ENCODE results near the gene PA2G4. TPM values are rescaled to one million over a fixed set of nuclear protein-coding genes. Genes with fewer than 3 reads are reported as not detected.
"Not testable (repeated sequence)": the region's sequence is repeated elsewhere in the genome, so short reads cannot be mapped to it uniquely, and the experiment has no call there.

The PA2G4 gene
- total RNA-seq, 4 donors from 2014 or later: 90.5 to 133 (median 105) TPM

DNA sequence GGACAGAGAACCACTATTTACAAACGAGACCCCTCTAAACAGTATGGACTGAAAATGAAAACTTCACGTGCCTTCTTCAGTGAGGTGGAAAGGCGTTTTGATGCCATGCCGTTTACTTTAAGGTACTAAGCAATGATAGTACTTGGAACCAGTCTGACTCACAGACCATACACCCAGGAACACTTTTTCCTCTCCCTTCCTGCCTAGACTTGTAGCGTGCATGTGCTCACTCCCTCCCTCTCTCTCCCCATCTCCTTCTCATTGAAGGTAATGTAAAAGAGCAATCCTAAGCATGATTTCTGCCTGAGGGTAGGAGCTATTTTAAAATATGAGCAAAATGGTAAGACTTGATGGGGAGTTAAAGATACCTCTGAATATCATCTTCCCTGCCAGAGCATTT is 6.2 kb downstream of the PA2G4 start:
- DNase-seq (ENCODE audit: extremely low spot score): no peak
- Histone ChIP-seq H3K4me1 (peaks cover 13 to 23% (median 17%) of the 10 kb centered on the region in 4 donors), H3K27ac (replicated peaks in 1 of 4) (no peak overlapping the region), H3K36me3 (peaks cover 60 to 76% (median 71%) of the 10 kb centered on the region in 4 donors), H3K9me3 (no peaks in the 10 kb centered on the region), H3K27me3 (no peaks in the 10 kb centered on the region), H3K4me3 (no peak overlapping the region)
- intact Hi-C loops (cut with DNase I): no loop called here
- TF ChIP-seq, protein P1, sequence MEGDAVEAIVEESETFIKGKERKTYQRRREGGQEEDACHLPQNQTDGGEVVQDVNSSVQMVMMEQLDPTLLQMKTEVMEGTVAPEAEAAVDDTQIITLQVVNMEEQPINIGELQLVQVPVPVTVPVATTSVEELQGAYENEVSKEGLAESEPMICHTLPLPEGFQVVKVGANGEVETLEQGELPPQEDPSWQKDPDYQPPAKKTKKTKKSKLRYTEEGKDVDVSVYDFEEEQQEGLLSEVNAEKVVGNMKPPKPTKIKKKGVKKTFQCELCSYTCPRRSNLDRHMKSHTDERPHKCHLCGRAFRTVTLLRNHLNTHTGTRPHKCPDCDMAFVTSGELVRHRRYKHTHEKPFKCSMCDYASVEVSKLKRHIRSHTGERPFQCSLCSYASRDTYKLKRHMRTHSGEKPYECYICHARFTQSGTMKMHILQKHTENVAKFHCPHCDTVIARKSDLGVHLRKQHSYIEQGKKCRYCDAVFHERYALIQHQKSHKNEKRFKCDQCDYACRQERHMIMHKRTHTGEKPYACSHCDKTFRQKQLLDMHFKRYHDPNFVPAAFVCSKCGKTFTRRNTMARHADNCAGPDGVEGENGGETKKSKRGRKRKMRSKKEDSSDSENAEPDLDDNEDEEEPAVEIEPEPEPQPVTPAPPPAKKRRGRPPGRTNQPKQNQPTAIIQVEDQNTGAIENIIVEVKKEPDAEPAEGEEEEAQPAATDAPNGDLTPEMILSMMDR (IDR thresholded peaks at IDR 0.05): no peak
- TF ChIP-seq EP300 (IDR thresholded peaks at IDR 0.05) (no peak), POLR2A (IDR thresholded peaks at IDR 0.05; ENCODE audit: low read depth) (no peak), POLR2AphosphoS5 (IDR thresholded peaks at IDR 0.05) (no peak)
- WGBS: 92% methylated on average over 5 of the region's 5 CpGs

DNA sequence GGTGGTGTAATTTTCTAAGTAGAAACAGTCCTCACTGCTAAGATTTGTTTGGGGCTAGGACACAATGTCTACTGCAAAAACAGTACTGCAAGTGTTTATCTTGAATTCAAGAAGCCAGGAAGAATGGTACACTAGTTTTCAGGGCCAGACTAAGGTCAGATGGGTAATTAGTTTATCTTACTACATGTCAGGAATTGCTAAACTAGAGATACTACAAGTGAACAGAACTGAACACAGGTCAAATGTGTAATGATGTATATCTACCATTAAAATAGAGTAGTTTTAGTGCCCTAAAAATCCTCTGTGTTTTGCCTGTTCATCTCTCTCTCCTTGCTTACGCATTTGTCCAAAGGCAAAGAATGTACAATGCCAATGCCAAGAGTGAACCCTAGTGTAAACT is 9.7 kb downstream of the PA2G4 start:
- WGBS: 96% methylated on average over 1 of the region's 1 CpG
- intact Hi-C loops (cut with DNase I): no loop called here
- no peaks in the 10 kb centered on the region for H3K9me3 ChIP-seq
- no peak overlapping the region for H3K4me3 ChIP-seq
- DNase-seq (ENCODE audit: extremely low spot score): no peak
- no peaks in the 10 kb centered on the region for H3K27me3 ChIP-seq
- TF ChIP-seq, protein P1 (IDR thresholded peaks at IDR 0.05): no peak
- no peak for TF ChIP-seq POLR2A (IDR thresholded peaks at IDR 0.05; ENCODE audit: low read depth)
- peaks cover 41 to 50% (median 47%) of the 10 kb centered on the region in 4 donors for H3K36me3 ChIP-seq
- no peak overlapping the region for H3K27ac ChIP-seq (replicated peaks in 1 of 4)
- peaks cover 13 to 25% (median 17%) of the 10 kb centered on the region in 4 donors for H3K4me1 ChIP-seq

DNA sequence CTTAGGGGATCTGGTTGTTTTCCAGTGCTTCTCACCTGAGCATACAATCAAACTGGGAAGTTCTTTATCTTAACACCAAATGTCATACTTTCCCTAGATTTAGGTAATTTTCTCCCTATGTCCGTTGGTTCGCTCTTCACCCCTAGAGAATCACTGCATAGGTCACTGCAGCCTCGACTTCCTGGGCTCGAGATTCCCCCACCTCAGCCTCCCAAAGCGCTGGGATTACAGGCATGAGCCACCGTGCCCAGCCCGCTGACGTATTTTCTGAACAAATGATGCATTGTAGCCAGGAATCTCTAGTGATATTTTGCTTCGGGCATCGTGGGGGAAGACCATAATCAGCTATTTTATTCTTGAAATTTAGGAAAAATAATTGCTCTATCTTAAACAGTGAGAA is 11.0 kb downstream of the PA2G4 start:
- no peaks in the 10 kb centered on the region for H3K27me3 ChIP-seq
- 49% methylated on average over 10 of the region's 10 CpGs for WGBS
- H3K9me3 ChIP-seq: no peaks in the 10 kb centered on the region
- H3K27ac ChIP-seq (replicated peaks in 1 of 4): peak overlapping the region; percentile 92 to 98 (median 94)
- TF ChIP-seq POLR2AphosphoS5 (IDR thresholded peaks at IDR 0.05) (no peak), POLR2A (IDR thresholded peaks at IDR 0.05; ENCODE audit: low read depth) (no peak), EP300 (IDR thresholded peaks at IDR 0.05) (no peak)
- TF ChIP-seq, protein P1 (IDR thresholded peaks at IDR 0.05): no peak
- peaks cover 29 to 41% (median 36%) of the 10 kb centered on the region in 4 donors for H3K36me3 ChIP-seq
- peaks cover 26 to 37% (median 29%) of the 10 kb centered on the region in 4 donors for H3K4me1 ChIP-seq
- H3K4me3 ChIP-seq: peak overlapping the region; percentile 66 to 86 (median 78)
- intact Hi-C loops (cut with DNase I): no loop called here
- no peak for DNase-seq (ENCODE audit: extremely low spot score)

DNA sequence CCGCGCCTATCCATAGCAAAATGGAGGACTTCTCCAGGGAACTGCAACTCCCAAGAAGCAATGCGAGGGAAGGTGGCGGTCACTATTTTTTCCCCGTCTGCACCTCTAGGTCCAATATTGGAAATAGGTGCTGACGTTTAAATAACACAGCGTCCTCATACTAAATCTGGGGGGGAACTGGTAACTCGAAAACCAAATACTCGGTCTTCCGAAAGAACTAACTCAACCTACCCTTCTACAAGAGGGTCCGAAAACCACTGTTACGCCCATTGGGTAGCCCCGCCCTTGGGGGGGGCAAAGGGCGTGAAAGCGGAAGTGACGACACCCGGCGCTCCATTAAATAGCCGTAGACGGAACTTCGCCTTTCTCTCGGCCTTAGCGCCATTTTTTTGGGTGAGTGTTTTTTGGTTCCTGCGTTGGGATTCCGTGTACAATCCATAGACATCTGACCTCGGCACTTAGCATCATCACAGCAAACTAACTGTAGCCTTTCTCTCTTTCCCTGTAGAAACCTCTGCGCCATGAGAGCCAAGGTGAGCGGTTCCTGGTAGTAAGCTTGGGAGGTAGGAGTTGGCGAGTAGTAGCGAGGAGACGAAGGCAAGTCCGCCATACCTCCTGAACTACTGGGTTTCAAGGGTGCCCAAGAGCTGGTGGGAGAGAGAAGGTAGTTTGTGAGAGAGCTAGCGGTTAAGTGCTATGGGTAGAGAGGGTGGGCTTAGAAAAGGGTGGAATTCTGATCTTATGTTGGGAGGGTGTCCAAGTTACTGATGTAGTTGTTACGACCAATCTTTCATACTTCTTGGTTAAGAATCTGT is 12.1 kb downstream of the PA2G4 start, which contains the start of gene RPL41:
TSS of gene RPL41 (plus strand) at position 367 of the 815 bp plus-strand sequence.
- Histone ChIP-seq H3K27ac (replicated peaks in 1 of 4) (peak within 1 kb of the TSS; percentile 92 to 98 (median 94)), H3K36me3 (peaks cover 25 to 41% (median 36%) of the 10 kb centered on the region in 4 donors), H3K4me1 (peaks cover 32 to 49% (median 40%) of the 10 kb centered on the region in 4 donors), H3K27me3 (no peaks in the 10 kb centered on the region), H3K4me3 (peak within 1 kb of the TSS; percentile 66 to 86 (median 78)), H3K9me3 (no peaks in the 10 kb centered on the region)
- WGBS: under 1% methylated on average over 34 of the region's 34 CpGs
- peak; percentile 99 for DNase-seq (ENCODE audit: extremely low spot score)
- TF ChIP-seq EP300 (IDR thresholded peaks at IDR 0.05) (no peak), POLR2AphosphoS5 (IDR thresholded peaks at IDR 0.05) (peak; percentile 98 to 100), POLR2A (IDR thresholded peaks at IDR 0.05; ENCODE audit: low read depth) (peak; percentile 98)
- TF ChIP-seq, protein P1 (IDR thresholded peaks at IDR 0.05): no peak
- intact Hi-C loops (cut with DNase I): no loop called here

DNA sequence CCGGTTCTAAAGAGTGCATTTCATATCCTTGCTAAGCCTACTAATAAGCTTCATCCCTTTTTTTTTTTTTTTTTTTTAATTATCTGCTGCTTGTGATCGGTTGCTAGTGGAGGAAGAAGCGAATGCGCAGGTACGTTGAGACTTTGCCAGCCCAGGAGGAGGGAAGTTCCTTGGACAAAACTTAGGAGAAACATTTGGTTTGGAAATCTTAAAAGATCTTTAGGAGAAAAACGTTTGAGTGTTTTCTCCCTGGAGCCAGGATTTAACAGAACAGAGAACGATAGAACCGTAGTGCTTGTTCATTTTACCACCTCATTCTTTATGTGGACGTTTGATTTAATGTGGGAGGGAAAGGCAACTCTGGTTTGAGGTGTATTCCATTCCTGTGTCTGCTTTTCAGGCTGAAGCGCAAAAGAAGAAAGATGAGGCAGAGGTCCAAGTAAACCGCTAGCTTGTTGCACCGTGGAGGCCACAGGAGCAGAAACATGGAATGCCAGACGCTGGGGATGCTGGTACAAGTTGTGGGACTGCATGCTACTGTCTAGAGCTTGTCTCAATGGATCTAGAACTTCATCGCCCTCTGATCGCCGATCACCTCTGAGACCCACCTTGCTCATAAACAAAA is 12.8 kb downstream of the PA2G4 start:
- DNase-seq (ENCODE audit: extremely low spot score); H3K27me3 ChIP-seq; intact Hi-C loops (cut with DNase I); H3K9me3 ChIP-seq: not testable (repeated sequence)
- Histone ChIP-seq H3K36me3 (peaks cover 21 to 41% (median 36%) of the 10 kb centered on the region in 4 donors), H3K4me3 (peak overlapping the region; percentile 66 to 86 (median 78)), H3K27ac (replicated peaks in 1 of 4) (peak overlapping the region; percentile 92 to 98 (median 94)), H3K4me1 (peaks cover 39 to 56% (median 46%) of the 10 kb centered on the region in 4 donors)
- 2% methylated on average over 16 of the region's 16 CpGs for WGBS
